Measurements from ENCODE around the gene USP53.

DNA sequence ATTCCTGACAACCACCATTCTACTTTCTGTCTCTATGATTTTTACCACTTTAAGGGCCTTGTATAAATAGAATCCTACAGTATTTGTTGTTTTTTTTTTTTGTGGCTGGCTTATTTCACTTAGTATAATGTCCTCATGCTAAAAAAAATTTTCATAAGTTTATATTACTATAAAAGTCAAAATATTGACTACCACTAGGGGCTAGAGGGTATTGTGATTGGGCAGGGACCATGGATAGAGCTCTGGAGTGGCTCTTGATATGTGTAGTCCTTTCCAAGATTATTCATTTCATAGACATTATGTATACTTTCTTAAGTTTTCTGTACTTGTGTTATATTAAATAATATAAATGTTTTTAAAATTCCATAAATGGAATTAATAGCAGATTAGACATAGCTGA, 42.3 kb upstream of the USP53 start:
- TF ChIP-seq, protein P1, sequence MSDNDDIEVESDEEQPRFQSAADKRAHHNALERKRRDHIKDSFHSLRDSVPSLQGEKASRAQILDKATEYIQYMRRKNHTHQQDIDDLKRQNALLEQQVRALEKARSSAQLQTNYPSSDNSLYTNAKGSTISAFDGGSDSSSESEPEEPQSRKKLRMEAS (IDR thresholded peaks at IDR 0.05; ENCODE audit: low read depth) = no peak
- TF ChIP-seq YY1 (IDR thresholded peaks at IDR 0.05; ENCODE audit: low read depth) (no peak), EP300 (IDR thresholded peaks at IDR 0.05; ENCODE audit: borderline replicate concordance in 1 of 2, low read depth in 1 of 2, low read length in 1 of 2) (no peak), POLR2AphosphoS5 (IDR thresholded peaks at IDR 0.05; ENCODE audit: low read depth, low read length) (no peak), RAD21 (IDR thresholded peaks at IDR 0.05; ENCODE audit: low read length) (no peak), NRF1 (IDR thresholded peaks at IDR 0.05; ENCODE audit: low read depth, low read length) (no peak), GABPA (IDR thresholded peaks at IDR 0.05; ENCODE audit: low read depth) (no peak), RFX5 (IDR thresholded peaks at IDR 0.05; ENCODE audit: low read length) (no peak)
- TF ChIP-seq, protein P2, sequence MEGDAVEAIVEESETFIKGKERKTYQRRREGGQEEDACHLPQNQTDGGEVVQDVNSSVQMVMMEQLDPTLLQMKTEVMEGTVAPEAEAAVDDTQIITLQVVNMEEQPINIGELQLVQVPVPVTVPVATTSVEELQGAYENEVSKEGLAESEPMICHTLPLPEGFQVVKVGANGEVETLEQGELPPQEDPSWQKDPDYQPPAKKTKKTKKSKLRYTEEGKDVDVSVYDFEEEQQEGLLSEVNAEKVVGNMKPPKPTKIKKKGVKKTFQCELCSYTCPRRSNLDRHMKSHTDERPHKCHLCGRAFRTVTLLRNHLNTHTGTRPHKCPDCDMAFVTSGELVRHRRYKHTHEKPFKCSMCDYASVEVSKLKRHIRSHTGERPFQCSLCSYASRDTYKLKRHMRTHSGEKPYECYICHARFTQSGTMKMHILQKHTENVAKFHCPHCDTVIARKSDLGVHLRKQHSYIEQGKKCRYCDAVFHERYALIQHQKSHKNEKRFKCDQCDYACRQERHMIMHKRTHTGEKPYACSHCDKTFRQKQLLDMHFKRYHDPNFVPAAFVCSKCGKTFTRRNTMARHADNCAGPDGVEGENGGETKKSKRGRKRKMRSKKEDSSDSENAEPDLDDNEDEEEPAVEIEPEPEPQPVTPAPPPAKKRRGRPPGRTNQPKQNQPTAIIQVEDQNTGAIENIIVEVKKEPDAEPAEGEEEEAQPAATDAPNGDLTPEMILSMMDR (IDR thresholded peaks at IDR 0.05) = peak; percentile 21; the same call in 1 of the 2 replicates
- TF ChIP-seq, protein P3, sequence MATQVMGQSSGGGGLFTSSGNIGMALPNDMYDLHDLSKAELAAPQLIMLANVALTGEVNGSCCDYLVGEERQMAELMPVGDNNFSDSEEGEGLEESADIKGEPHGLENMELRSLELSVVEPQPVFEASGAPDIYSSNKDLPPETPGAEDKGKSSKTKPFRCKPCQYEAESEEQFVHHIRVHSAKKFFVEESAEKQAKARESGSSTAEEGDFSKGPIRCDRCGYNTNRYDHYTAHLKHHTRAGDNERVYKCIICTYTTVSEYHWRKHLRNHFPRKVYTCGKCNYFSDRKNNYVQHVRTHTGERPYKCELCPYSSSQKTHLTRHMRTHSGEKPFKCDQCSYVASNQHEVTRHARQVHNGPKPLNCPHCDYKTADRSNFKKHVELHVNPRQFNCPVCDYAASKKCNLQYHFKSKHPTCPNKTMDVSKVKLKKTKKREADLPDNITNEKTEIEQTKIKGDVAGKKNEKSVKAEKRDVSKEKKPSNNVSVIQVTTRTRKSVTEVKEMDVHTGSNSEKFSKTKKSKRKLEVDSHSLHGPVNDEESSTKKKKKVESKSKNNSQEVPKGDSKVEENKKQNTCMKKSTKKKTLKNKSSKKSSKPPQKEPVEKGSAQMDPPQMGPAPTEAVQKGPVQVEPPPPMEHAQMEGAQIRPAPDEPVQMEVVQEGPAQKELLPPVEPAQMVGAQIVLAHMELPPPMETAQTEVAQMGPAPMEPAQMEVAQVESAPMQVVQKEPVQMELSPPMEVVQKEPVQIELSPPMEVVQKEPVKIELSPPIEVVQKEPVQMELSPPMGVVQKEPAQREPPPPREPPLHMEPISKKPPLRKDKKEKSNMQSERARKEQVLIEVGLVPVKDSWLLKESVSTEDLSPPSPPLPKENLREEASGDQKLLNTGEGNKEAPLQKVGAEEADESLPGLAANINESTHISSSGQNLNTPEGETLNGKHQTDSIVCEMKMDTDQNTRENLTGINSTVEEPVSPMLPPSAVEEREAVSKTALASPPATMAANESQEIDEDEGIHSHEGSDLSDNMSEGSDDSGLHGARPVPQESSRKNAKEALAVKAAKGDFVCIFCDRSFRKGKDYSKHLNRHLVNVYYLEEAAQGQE (IDR thresholded peaks at IDR 0.05; ENCODE audit: low read depth, low read length) = no peak

All from SK-N-SH (cell line).